Uterus (tissue), 4 donors: ENCODE data around the gene ITGB5. TPM values are rescaled to one million over a fixed set of nuclear protein-coding genes. Genes with fewer than 3 reads are reported as not detected.

Source experiments
- DNase-seq, 2 donors: peaks; one replicate each; pipeline ENCODE4 v3.0.0-alpha.2; 2019 to 2020
- H3K27ac ChIP-seq, 2 donors: fragments of 200-600 bp; sonication (generic); 1 replicate in 1 of 2; 2 replicates in 1 of 2; pipeline ENCODE4 v1.5.1; 2016 to 2018
- H3K27me3 ChIP-seq, 2 donors: fragments of 200-600 bp; sonication (generic); one replicate each; pipeline ENCODE4 v1.5.1; 2018 to 2019; ENCODE audit warnings: control low read depth in 1 of 2
- H3K36me3 ChIP-seq, 2 donors: fragments of 200-600 bp; sonication (generic); one replicate each; pipeline ENCODE4 v1.5.1; 2019; ENCODE audit warnings: control low read depth in 1 of 2
- H3K4me1 ChIP-seq, 2 donors: fragments of 200-600 bp; sonication (generic); one replicate each; pipeline ENCODE4 v1.5.1; 2018 to 2019; ENCODE audit warnings: control low read depth in 1 of 2
- H3K4me3 ChIP-seq, 2 donors: fragments of 200-600 bp; sonication (generic); 1 replicate in 1 of 2; 2 replicates in 1 of 2; pipeline ENCODE4 v1.5.1; 2018 to 2019; ENCODE audit warnings: mild to moderate bottlenecking in 1 of 2
- H3K9me3 ChIP-seq, 2 donors: fragments of 200-600 bp; sonication (generic); one replicate each; pipeline ENCODE4 v1.5.1; 2019; ENCODE audit warnings: control low read depth in 1 of 2
- CTCF ChIP-seq, 4 experiments: fragments of 200-600 bp in 2 of 4; fragments of 450-650 bp in 2 of 4; sonication (generic) in 2 of 4; IDR thresholded peaks; one replicate each; pipeline ENCODE4 v1.5.1; 2016 to 2019; ENCODE audit warnings: antibody characterized with exemption in 4 of 4, mild to moderate bottlenecking in 2 of 4, moderate library complexity in 1 of 4
- POLR2A ChIP-seq, 2 donors: fragments of 450-650 bp; IDR thresholded peaks; one replicate each; pipeline ENCODE4 v1.6.1; 2016; ENCODE audit warnings: antibody characterized with exemption in 2 of 2, mild to moderate bottlenecking in 1 of 2, moderate library complexity in 1 of 2
- intact Hi-C: fragments of 100-400 bp; cut with DNase I; formaldehyde crosslinking; loops from one replicate; pipeline ENCODE4 v1.15.1; 2023; ENCODE audit warnings: low total_unique reads
- total RNA-seq, 4 donors: library from RNA; depleted of rRNA in 3 of 4; stranded (reverse); fragments of >200 nt in 3 of 4; gene quantifications; one replicate each; pipeline versions ENCODE4 v1.1.0 to v1.2.4, GENCODE V29; 2014 to 2023
- donor health status: DM: yes; HTN: yes; CAD: no.

The ITGB5 gene
- total RNA-seq, 4 donors from 2014 or later = 28.7 to 106 (median 71.6) TPM

- Histone ChIP-seq H3K27me3 (no peaks in the 10 kb centered on the region), H3K4me1 (peaks cover 0 to 16% of the 10 kb centered on the region in 2 donors), H3K36me3 (no peaks in the 10 kb centered on the region), H3K4me3 (no peak overlapping the region), H3K27ac (no peak overlapping the region), H3K9me3 (no peaks in the 10 kb centered on the region)
- no peak for DNase-seq
- TF ChIP-seq POLR2A (IDR thresholded peaks at IDR 0.05) (no peak), CTCF (IDR thresholded peaks at IDR 0.05) (no peak)
- intact Hi-C loops = no loop called here
Measured at GRCh38 chr3:124848300-124848699, 38.9 kb downstream of the ITGB5 start.

- Histone ChIP-seq H3K36me3 (no peaks in the 10 kb centered on the region), H3K27ac (no peak overlapping the region), H3K27me3 (no peaks in the 10 kb centered on the region), H3K9me3 (no peaks in the 10 kb centered on the region), H3K4me3 (no peak overlapping the region), H3K4me1 (peaks cover 0 to 16% of the 10 kb centered on the region in 2 donors)
- no peak for TF ChIP-seq CTCF (IDR thresholded peaks at IDR 0.05)
- TF ChIP-seq POLR2A (IDR thresholded peaks at IDR 0.05) = no peak
- intact Hi-C loops = no loop called here
- no peak for DNase-seq
Measured at GRCh38 chr3:124847863-124848262, 39.3 kb downstream of the ITGB5 start.

- intact Hi-C loops = no loop called here
- H3K27me3 ChIP-seq = no peaks in the 10 kb centered on the region
- H3K4me1 ChIP-seq = peaks cover 0 to 16% of the 10 kb centered on the region in 2 donors
- no peaks in the 10 kb centered on the region for H3K9me3 ChIP-seq
- no peaks in the 10 kb centered on the region for H3K36me3 ChIP-seq
- DNase-seq = no peak
- no peak for TF ChIP-seq CTCF (IDR thresholded peaks at IDR 0.05)
- TF ChIP-seq POLR2A (IDR thresholded peaks at IDR 0.05) = no peak
- H3K4me3 ChIP-seq = no peak overlapping the region
- H3K27ac ChIP-seq = peak overlapping the region; percentile 74 to 86
Measured at GRCh38 chr3:124847051-124847450, 40.1 kb downstream of the ITGB5 start.

GRCh38 chr3:124846189-124846588 lies 41.0 kb downstream of the ITGB5 start:
- H3K27ac ChIP-seq = peak overlapping the region; percentile 74 to 86
- H3K27me3 ChIP-seq = no peaks in the 10 kb centered on the region
- no peak for TF ChIP-seq POLR2A (IDR thresholded peaks at IDR 0.05)
- no peak for TF ChIP-seq CTCF (IDR thresholded peaks at IDR 0.05)
- no peak overlapping the region for H3K4me3 ChIP-seq
- intact Hi-C loops = no loop called here
- DNase-seq = peak; percentile 46 to 52
- H3K9me3 ChIP-seq = no peaks in the 10 kb centered on the region
- no peaks in the 10 kb centered on the region for H3K36me3 ChIP-seq
- H3K4me1 ChIP-seq = peaks cover 0 to 16% of the 10 kb centered on the region in 2 donors

- H3K9me3 ChIP-seq = no peaks in the 10 kb centered on the region
- H3K36me3 ChIP-seq = no peaks in the 10 kb centered on the region
- H3K27me3 ChIP-seq = no peaks in the 10 kb centered on the region
- intact Hi-C loops = no loop called here
- DNase-seq = peak; percentile 67 to 72
- H3K27ac ChIP-seq = peak overlapping the region; percentile 74 to 86
- TF ChIP-seq CTCF (IDR thresholded peaks at IDR 0.05) = no peak
- TF ChIP-seq POLR2A (IDR thresholded peaks at IDR 0.05) = no peak
- no peak overlapping the region for H3K4me3 ChIP-seq
- H3K4me1 ChIP-seq = peaks cover 0 to 16% of the 10 kb centered on the region in 2 donors
Measured at GRCh38 chr3:124845406-124845805, 41.8 kb downstream of the ITGB5 start.
